ENCODE results near the gene ERFL.
A peak's percentile ranks its signal among the peaks of the same experiment; 100 is the strongest.

ERFL gene

GRCh38 chr19:41936961-41937360 lies 8.7 kb upstream of the ERFL start:
- TF ChIP-seq FOXM1 (IDR thresholded peaks at IDR 0.05; ENCODE audit: borderline replicate concordance, low read depth): no peak
- no peak for TF ChIP-seq MAX (IDR thresholded peaks at IDR 0.05)
- no peak for TF ChIP-seq REST (IDR thresholded peaks at IDR 0.05; ENCODE audit: low read depth)
- no peak for TF ChIP-seq YY1 (IDR thresholded peaks at IDR 0.05; ENCODE audit: low read depth)
- no peak for TF ChIP-seq TCF12 (IDR thresholded peaks at IDR 0.05; ENCODE audit: low read depth)
- TF ChIP-seq ZBTB7A (IDR thresholded peaks at IDR 0.05; ENCODE audit: low read depth): no peak

- TF ChIP-seq NFIC (IDR thresholded peaks at IDR 0.05): no peak
- no peak for TF ChIP-seq USF1 (IDR thresholded peaks at IDR 0.05)
- no peak for TF ChIP-seq MAX (IDR thresholded peaks at IDR 0.05)
Observed at GRCh38 chr19:41936416-41936850, 8.2 kb upstream of the ERFL start.

GRCh38 chr19:41935760-41936415 lies 7.6 kb upstream of the ERFL start:
- TF ChIP-seq REST (IDR thresholded peaks at IDR 0.05; ENCODE audit: low read depth): no peak
- TF ChIP-seq FOXM1 (IDR thresholded peaks at IDR 0.05; ENCODE audit: borderline replicate concordance, low read depth): no peak
- TF ChIP-seq USF1 (IDR thresholded peaks at IDR 0.05): no peak
- TF ChIP-seq YY1 (IDR thresholded peaks at IDR 0.05; ENCODE audit: low read depth): no peak
- no peak for TF ChIP-seq TCF12 (IDR thresholded peaks at IDR 0.05; ENCODE audit: low read depth)
- TF ChIP-seq TAF1 (IDR thresholded peaks at IDR 0.05; ENCODE audit: low read depth): no peak
- TF ChIP-seq CEBPB (IDR thresholded peaks at IDR 0.05): no peak
- TF ChIP-seq RAD21 (IDR thresholded peaks at IDR 0.05; ENCODE audit: low read depth): no peak
- TF ChIP-seq TEAD4 (IDR thresholded peaks at IDR 0.05): no peak
- TF ChIP-seq ZBTB7A (IDR thresholded peaks at IDR 0.05; ENCODE audit: low read depth): no peak
- TF ChIP-seq MAX (IDR thresholded peaks at IDR 0.05): no peak
- no peak for TF ChIP-seq EP300 (IDR thresholded peaks at IDR 0.05; ENCODE audit: borderline replicate concordance)
- TF ChIP-seq CREB1 (IDR thresholded peaks at IDR 0.05; ENCODE audit: low read depth): no peak
- TF ChIP-seq EGR1 (IDR thresholded peaks at IDR 0.05): no peak
- TF ChIP-seq NFIC (IDR thresholded peaks at IDR 0.05): no peak

GRCh38 chr19:41934849-41935374 lies 6.7 kb upstream of the ERFL start:
- TF ChIP-seq RAD21 (IDR thresholded peaks at IDR 0.05; ENCODE audit: low read depth) (peak; percentile 67), CEBPB (IDR thresholded peaks at IDR 0.05) (no peak)

GRCh38 chr19:41933693-41934426 lies 5.6 kb upstream of the ERFL start:
- no peak for TF ChIP-seq TEAD4 (IDR thresholded peaks at IDR 0.05)
- no peak for TF ChIP-seq CREB1 (IDR thresholded peaks at IDR 0.05; ENCODE audit: low read depth)
- TF ChIP-seq NFIC (IDR thresholded peaks at IDR 0.05): no peak
- no peak for TF ChIP-seq EGR1 (IDR thresholded peaks at IDR 0.05)
- no peak for TF ChIP-seq USF1 (IDR thresholded peaks at IDR 0.05)
- TF ChIP-seq RAD21 (IDR thresholded peaks at IDR 0.05; ENCODE audit: low read depth): no peak
- TF ChIP-seq CEBPB (IDR thresholded peaks at IDR 0.05): no peak
- TF ChIP-seq TAF1 (IDR thresholded peaks at IDR 0.05; ENCODE audit: low read depth): no peak
- no peak for TF ChIP-seq TCF12 (IDR thresholded peaks at IDR 0.05; ENCODE audit: low read depth)
- TF ChIP-seq YY1 (IDR thresholded peaks at IDR 0.05; ENCODE audit: low read depth): no peak
- TF ChIP-seq EP300 (IDR thresholded peaks at IDR 0.05; ENCODE audit: borderline replicate concordance): no peak
- no peak for TF ChIP-seq FOXM1 (IDR thresholded peaks at IDR 0.05; ENCODE audit: borderline replicate concordance, low read depth)
- TF ChIP-seq MAX (IDR thresholded peaks at IDR 0.05): no peak
- TF ChIP-seq ZBTB7A (IDR thresholded peaks at IDR 0.05; ENCODE audit: low read depth): no peak
- TF ChIP-seq REST (IDR thresholded peaks at IDR 0.05; ENCODE audit: low read depth): no peak

All from Ishikawa (cell line).